Mucosa of stomach (tissue), 1 donor: ENCODE results near the gene EVX2.

Experiments
- H3K27me3 ChIP-seq: one replicate; pipeline ENCODE4 v1.7.0; 2013; ENCODE audit warnings: mild to moderate bottlenecking, low read length; ENCODE audit not compliant: control insufficient read depth, insufficient read depth
- H3K36me3 ChIP-seq: one replicate; pipeline ENCODE4 v1.7.0; 2013; ENCODE audit warnings: low read length; ENCODE audit not compliant: control insufficient read depth, insufficient read depth
- H3K4me1 ChIP-seq: one replicate; pipeline ENCODE4 v1.7.0; 2013; ENCODE audit warnings: mild to moderate bottlenecking, low read length; ENCODE audit not compliant: control insufficient read depth, insufficient read depth
- H3K4me3 ChIP-seq: one replicate; pipeline ENCODE4 v1.7.0; 2013; ENCODE audit warnings: low read length
- H3K9ac ChIP-seq: one replicate; pipeline ENCODE4 v1.7.0; 2013; ENCODE audit warnings: mild to moderate bottlenecking, low read length, moderate library complexity
- H3K9me3 ChIP-seq: one replicate; pipeline ENCODE4 v1.7.0; 2013; ENCODE audit warnings: mild to moderate bottlenecking, low read length, moderate library complexity; ENCODE audit not compliant: control insufficient read depth
- donor health status: Pancreatic carcinoma.

Gene EVX2

GRCh38 chr2:176110415-176111308 lies 26.9 kb upstream of the EVX2 start:
- no peak overlapping the region for H3K4me3 ChIP-seq
- H3K36me3 ChIP-seq, result no peaks in the 10 kb centered on the region
- peaks cover 92% of the 10 kb centered on the region for H3K27me3 ChIP-seq
- no peak overlapping the region for H3K9ac ChIP-seq
- H3K9me3 ChIP-seq, result no peaks in the 10 kb centered on the region
- H3K4me1 ChIP-seq, result no peaks in the 10 kb centered on the region

DNA sequence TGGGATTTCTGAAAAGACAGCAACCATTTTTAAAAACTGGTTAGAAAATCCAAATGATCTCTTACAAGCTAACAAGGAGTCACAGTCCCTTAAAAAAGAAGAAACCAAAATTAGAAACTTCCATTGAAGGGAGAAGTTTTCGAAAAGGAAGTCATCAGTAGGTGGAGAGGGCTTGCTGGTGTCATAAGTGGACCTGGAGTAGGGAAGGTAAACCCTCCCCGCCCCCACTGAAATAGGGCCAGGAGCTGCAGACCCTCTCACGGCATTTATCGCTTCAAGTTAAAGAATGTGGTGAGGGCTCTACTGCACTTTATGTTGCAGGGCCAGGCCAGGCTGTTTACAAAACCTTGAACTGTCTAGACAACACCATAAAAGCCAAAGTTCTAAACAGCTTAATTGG lies 26.2 kb upstream of the EVX2 start:
- Histone ChIP-seq H3K9me3 (no peaks in the 10 kb centered on the region), H3K27me3 (peaks cover 93% of the 10 kb centered on the region), H3K4me1 (no peaks in the 10 kb centered on the region), H3K36me3 (no peaks in the 10 kb centered on the region), H3K9ac (no peak overlapping the region), H3K4me3 (no peak overlapping the region)

- no peaks in the 10 kb centered on the region for H3K36me3 ChIP-seq
- peaks cover 93% of the 10 kb centered on the region for H3K27me3 ChIP-seq
- no peaks in the 10 kb centered on the region for H3K9me3 ChIP-seq
- H3K9ac ChIP-seq, result no peak overlapping the region
- no peaks in the 10 kb centered on the region for H3K4me1 ChIP-seq
- no peak overlapping the region for H3K4me3 ChIP-seq
Observed at GRCh38 chr2:176109192-176109901, 25.6 kb upstream of the EVX2 start.

- H3K27me3 ChIP-seq, result peaks cover 93% of the 10 kb centered on the region
- H3K9me3 ChIP-seq, result no peaks in the 10 kb centered on the region
- no peaks in the 10 kb centered on the region for H3K4me1 ChIP-seq
- no peaks in the 10 kb centered on the region for H3K36me3 ChIP-seq
- H3K9ac ChIP-seq, result no peak overlapping the region
- H3K4me3 ChIP-seq, result no peak overlapping the region
Observed at GRCh38 chr2:176107731-176108181, 24.0 kb upstream of the EVX2 start.

DNA sequence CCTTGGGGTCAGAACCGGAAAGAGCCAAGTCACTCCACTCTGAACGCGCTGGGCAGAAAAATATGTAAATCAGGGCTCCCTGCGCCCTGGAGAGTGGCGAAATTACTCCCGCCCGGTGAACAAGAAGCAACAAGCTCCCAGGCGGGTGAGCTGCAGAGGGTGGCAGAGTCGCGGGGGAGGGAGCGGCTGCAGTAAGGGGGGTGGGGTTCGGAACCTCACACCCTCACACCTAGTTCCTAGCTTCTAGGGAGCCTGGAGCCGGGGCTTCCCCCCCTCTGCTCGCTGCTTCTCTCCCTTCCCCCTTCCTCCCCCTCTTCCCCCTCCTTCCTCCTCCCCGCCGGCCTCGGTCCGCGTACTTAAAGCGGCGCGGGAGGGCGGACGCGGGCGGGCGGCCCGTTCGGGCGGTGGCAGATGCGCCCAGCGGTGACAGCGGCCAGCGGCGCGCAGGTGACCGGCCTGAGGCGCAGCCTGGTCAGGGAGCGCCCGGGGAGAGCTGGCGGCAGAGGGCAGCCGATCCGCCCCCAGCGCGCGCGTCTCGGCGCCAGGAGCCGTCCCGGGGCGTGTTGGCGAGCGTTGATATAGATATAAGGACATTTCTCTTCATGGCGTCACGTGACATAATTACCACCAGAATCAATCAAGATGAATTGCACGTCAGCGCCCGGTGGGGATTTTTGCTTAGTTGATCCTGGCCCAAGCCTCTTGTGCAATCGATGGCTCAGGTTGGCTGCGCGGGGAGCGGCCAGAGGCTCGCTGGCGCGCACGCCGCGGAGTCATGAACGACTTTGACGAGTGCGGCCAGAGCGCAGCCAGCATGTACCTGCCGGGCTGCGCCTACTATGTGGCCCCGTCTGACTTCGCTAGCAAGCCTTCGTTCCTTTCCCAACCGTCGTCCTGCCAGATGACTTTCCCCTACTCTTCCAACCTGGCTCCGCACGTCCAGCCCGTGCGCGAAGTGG lies 23.1 kb upstream of the EVX2 start, which contains the start of gene HOXD11:
HOXD11 (plus strand) TSS at position 700 of the 959 bp plus-strand sequence; CDS start at position 776, 76 bp downstream.
- H3K4me1 ChIP-seq, result no peaks in the 10 kb centered on the region
- peaks cover 93% of the 10 kb centered on the region for H3K27me3 ChIP-seq
- H3K9me3 ChIP-seq, result no peaks in the 10 kb centered on the region
- H3K36me3 ChIP-seq, result no peaks in the 10 kb centered on the region
- no peak within 1 kb of the TSS for H3K4me3 ChIP-seq
- H3K9ac ChIP-seq, result no peak within 1 kb of the TSS

DNA sequence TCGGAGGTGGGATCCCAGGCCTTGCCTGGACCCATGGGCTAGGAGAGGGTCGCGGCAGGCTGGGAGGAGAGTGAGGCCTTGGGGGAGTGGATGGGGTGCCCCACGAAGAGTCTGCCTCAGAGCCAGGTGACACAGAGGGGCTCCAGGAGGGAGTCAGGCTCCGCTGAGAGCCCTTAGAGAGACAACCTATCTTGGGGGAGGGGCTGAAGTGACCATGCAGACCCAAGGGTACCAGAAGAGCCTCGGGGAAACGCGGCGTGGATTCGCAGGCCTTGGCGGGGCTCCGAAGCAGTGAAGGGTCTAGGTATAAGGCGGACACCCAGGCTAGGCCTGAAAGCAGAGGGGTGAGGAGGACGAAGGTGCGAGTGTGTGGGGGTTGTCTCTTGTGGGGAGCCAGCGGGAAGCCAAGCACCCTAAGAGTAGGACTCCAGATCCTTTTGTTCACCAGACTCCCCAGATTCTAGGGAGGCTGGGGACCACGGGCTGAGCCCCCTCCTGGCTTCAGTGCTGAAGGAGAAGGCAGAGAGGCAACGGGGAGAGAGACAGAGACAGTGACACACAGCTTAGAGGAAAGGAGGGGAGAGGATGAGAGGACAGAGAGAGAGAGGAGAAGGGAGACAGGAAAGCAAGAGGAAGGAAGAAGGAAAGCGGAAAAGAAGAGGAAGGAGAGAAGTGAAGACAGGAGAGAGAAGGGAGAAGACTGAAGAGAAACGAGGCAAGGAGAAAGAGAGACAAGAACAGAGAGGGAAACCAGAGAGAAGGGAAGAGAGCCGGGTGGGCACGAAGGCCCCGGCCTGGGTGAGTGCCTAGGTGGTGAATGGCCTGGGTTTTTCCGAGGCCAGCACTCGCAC lies 22.2 kb upstream of the EVX2 start:
- no peak overlapping the region for H3K4me3 ChIP-seq
- H3K4me1 ChIP-seq, result no peaks in the 10 kb centered on the region
- no peak overlapping the region for H3K9ac ChIP-seq
- no peaks in the 10 kb centered on the region for H3K9me3 ChIP-seq
- no peaks in the 10 kb centered on the region for H3K36me3 ChIP-seq
- H3K27me3 ChIP-seq, result peaks cover 93% of the 10 kb centered on the region

GRCh38 chr2:176105078-176105729 lies 21.4 kb upstream of the EVX2 start:
- H3K9ac ChIP-seq, result no peak overlapping the region

DNA sequence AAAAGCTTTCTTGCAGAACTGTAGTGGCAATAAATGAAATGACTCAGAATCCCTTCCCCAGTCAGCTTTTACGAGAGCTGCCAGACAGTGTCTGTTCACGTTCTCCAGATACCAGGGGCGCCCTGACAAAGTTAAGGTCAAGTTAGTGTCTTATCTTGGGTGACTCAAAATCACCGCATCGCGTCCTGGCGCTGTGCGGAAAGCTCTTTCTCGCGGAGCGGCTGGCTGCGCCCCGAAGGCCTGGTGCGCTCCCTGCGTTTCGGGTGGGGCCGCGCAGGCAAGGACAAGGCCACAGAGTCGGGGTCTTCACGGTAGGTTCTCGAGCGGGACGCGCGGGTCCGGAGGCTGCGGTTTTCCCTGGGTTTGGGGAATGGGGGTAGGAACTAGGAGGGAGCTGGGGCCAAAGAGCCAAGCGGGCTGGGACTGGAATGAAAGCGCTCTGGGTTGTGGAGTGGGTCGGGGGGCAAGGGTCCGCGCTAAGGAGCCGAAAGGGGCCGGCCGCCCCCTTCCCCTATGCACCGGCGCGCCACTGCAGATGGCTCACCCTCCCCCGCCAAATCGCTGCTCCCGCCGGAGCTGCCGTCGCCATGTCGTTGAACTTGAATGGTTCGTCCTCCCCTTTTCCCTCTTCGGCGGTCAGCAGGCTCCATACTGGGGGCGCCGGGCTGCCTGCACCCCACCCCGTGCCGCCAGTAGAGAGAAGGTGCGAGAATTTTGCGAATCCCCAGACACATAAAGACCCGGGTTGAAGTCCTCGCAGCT lies 20.7 kb upstream of the EVX2 start:
- Histone ChIP-seq H3K27me3 (peaks cover 93% of the 10 kb centered on the region), H3K36me3 (no peaks in the 10 kb centered on the region), H3K9me3 (no peaks in the 10 kb centered on the region), H3K4me3 (no peak overlapping the region), H3K4me1 (no peaks in the 10 kb centered on the region), H3K9ac (no peak overlapping the region)

More at GRCh38 chr2:176105078-176105729, 21.4 kb upstream of the EVX2 start:
- Histone ChIP-seq H3K4me1 (no peaks in the 10 kb centered on the region), H3K36me3 (no peaks in the 10 kb centered on the region), H3K9me3 (no peaks in the 10 kb centered on the region), H3K4me3 (no peak overlapping the region), H3K27me3 (peaks cover 93% of the 10 kb centered on the region)

DNA sequence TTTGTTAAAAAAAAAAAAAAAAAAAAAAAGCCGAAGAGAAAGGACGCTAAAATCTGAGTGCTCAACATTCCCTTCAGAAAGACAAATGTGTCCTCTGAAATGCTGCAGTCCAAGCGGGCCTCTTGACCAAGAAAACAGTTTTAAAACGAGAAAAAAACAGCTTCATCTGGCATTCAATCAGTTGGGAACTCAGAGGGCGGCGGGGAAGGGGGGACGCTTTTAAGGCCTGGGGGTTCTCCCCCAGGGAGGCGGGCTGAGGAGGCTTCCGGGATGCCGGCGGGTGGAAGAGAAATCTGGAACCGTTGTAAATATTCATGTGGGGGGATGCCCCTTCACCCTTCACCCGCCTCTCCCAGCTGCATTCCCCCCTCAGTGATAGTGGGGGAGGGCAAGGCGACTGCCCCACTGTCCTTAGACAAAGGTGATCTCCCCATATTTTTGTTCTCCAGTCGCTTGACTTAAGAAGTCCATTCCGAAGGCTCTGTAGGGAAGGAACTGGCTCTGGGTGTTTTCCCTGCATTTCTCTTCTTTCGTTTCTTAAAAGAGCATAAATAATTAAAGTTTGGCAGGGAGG lies 20.1 kb upstream of the EVX2 start:
- Histone ChIP-seq H3K9ac (no peak overlapping the region), H3K4me1 (no peaks in the 10 kb centered on the region), H3K4me3 (no peak overlapping the region), H3K27me3 (peaks cover 93% of the 10 kb centered on the region), H3K36me3 (no peaks in the 10 kb centered on the region), H3K9me3 (no peaks in the 10 kb centered on the region)

DNA sequence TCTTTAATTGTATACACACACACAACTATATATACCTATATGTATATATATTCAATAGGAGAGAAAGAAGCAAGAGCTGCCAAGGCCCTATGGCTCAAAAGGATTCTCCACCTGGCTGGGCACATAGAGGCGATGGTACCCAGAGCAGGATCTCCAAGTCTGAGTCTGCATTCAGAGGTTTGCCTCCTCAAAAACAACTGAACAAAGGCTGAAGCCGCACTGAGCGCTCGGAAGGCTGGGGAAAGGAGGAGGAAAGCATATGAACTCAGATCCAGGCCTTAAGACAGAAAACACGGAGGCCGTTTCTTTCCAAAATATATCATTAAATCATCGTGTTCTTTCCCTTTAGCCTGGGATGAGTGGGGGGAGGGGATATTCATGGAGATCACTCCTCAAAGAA lies 19.4 kb upstream of the EVX2 start:
- H3K27me3 ChIP-seq, result peaks cover 94% of the 10 kb centered on the region
- H3K4me3 ChIP-seq, result no peak overlapping the region
- no peaks in the 10 kb centered on the region for H3K36me3 ChIP-seq
- no peak overlapping the region for H3K9ac ChIP-seq
- no peaks in the 10 kb centered on the region for H3K9me3 ChIP-seq
- no peaks in the 10 kb centered on the region for H3K4me1 ChIP-seq
